K562 (cell line): ENCODE measurements around the gene GIMAP1. TPM values are rescaled to one million over a fixed set of nuclear protein-coding genes. Genes with fewer than 3 reads are reported as not detected.

Experiments used
- ATAC-seq: fragments of 200-7000 bp; cut with Tn5 transposase; 3 replicates; pipeline ENCODE4 v1.9.1; 2020; ENCODE audit warnings: moderate library complexity
- BruUV-seq: library from RNA; stranded (reverse); fragments of 400-500 nt; replicated peaks from 2 replicates; lab custom pipeline; 2021; lab: Mats Ljungman, UMichigan
- CTCF ChIA-PET: fragments of 300-600 bp; formaldehyde crosslinking; extraction: SDS; loops from one replicate; lab custom pipeline; 2021; ENCODE audit warnings: low intra/inter-chr PET ratio; lab: Yijun Ruan, JAX
- POLR2A ChIA-PET: fragments of 300-600, 350-650 bp; sonication (Branson Sonifier 250); formaldehyde crosslinking; extraction: SDS; loops from one replicate; lab custom pipeline; 2021; ENCODE audit warnings: antibody characterized with exemption, inconsistent platforms; lab: Yijun Ruan, JAX
- DNase-seq, 4 experiments: peaks; one replicate each; pipeline versions ENCODE4 v3.0.0 to v3.0.0-alpha.2; 2011 to 2018; ENCODE audit warnings: low spot score in 3 of 4, mixed read lengths in 3 of 4; ENCODE audit errors: extremely low read depth in 1 of 4
- FAIRE-seq: peaks from 2 replicates; lab custom pipeline; 2011; peaks lifted over from hg19 to GRCh38; lab: Jason Lieb, UNC
- H2AFZ ChIP-seq: 2 replicates; pipeline ENCODE4 v1.6.0; 2011; ENCODE audit warnings: low read depth, low read length, control low read depth, inconsistent platforms
- H3K27ac ChIP-seq: fragments of 200-600 bp; 3 replicates; pipeline ENCODE4 v1.8.0; 2011; ENCODE audit warnings: low read depth, mild to moderate bottlenecking, control low read depth, inconsistent platforms, low read length, moderate library complexity, mixed read lengths; ENCODE audit errors: extremely low read depth
- H3K27me3 ChIP-seq, 2 experiments: fragments of 300-600 bp in 1 of 2; 2 replicates in 1 of 2; 3 replicates in 1 of 2; pipeline versions ENCODE4 v1.6.0 to v1.8.0; 2011; ENCODE audit warnings: inconsistent platforms in 2 of 2, low read length in 2 of 2, mild to moderate bottlenecking in 1 of 2, mixed read lengths in 1 of 2, moderate library complexity in 1 of 2; ENCODE audit not compliant: control insufficient read depth in 2 of 2, insufficient read depth in 2 of 2
- H3K36me3 ChIP-seq: fragments of 300-600 bp; 3 replicates; pipeline ENCODE4 v1.8.0; 2011; ENCODE audit warnings: mild to moderate bottlenecking, low read length, inconsistent platforms; ENCODE audit not compliant: control insufficient read depth, insufficient read depth
- H3K4me1 ChIP-seq, 2 experiments: fragments of 200-600 bp in 1 of 2; replicated peaks in 1 of 2; 2 replicates in 1 of 2; 3 replicates in 1 of 2; pipeline versions ENCODE4 v1.5.1 to v1.8.0; 2011; ENCODE audit warnings: inconsistent platforms in 2 of 2, low read length in 2 of 2, mild to moderate bottlenecking in 1 of 2, mixed read lengths in 1 of 2, moderate library complexity in 1 of 2; ENCODE audit not compliant: control insufficient read depth in 2 of 2, insufficient read depth in 2 of 2
- H3K4me2 ChIP-seq: 2 replicates; pipeline ENCODE4 v1.6.1; 2011; ENCODE audit warnings: low read length, control low read depth, inconsistent platforms, mixed read lengths; ENCODE audit not compliant: insufficient read depth
- H3K4me3 ChIP-seq: fragments of 200-600 bp; sonication (generic), shearing (Covaris generic); 2 replicates; pipeline ENCODE4 v1.5.1; 2016; ENCODE audit warnings: control low read depth, inconsistent platforms
- H3K79me2 ChIP-seq: fragments of 200-600 bp; 3 replicates; pipeline ENCODE4 v1.8.0; 2011; ENCODE audit warnings: low read length, inconsistent platforms; ENCODE audit not compliant: control insufficient read depth, insufficient read depth
- H3K9ac ChIP-seq, 2 experiments: 2 replicates each; pipeline versions ENCODE4 v1.6.0 to v1.6.1; 2011; ENCODE audit warnings: low read depth in 2 of 2, low read length in 2 of 2, control low read depth in 1 of 2, inconsistent platforms in 1 of 2, mild to moderate bottlenecking in 1 of 2, mixed read lengths in 1 of 2; ENCODE audit not compliant: insufficient read depth in 1 of 2
- H3K9me1 ChIP-seq: one replicate; pipeline ENCODE4 v1.6.0; 2011; ENCODE audit warnings: inconsistent platforms, mild to moderate bottlenecking, low read length, moderate library complexity; ENCODE audit not compliant: control insufficient read depth, insufficient read depth
- H3K9me3 ChIP-seq: replicated peaks from 2 replicates; pipeline ENCODE4 v1.5.1; 2011; ENCODE audit warnings: low read depth, low read length, inconsistent platforms; ENCODE audit not compliant: control insufficient read depth, insufficient read depth
- H4K20me1 ChIP-seq: replicated peaks from 2 replicates; pipeline ENCODE4 v1.6.1; 2011; ENCODE audit warnings: low read length, inconsistent platforms, mixed read lengths; ENCODE audit not compliant: control insufficient read depth, insufficient read depth
- CCNT2 ChIP-seq: IDR thresholded peaks from 2 replicates; pipeline ENCODE4 v1.6.1; 2011; ENCODE audit warnings: borderline replicate concordance, low read depth, mild to moderate bottlenecking, moderate library complexity, mixed read lengths, low read length; ENCODE audit not compliant: insufficient read length; ENCODE audit errors: extremely low read depth
- COPS2 ChIP-seq: fragments of 450-650 bp; conservative IDR thresholded peaks from 2 replicates; pipeline ENCODE4 v1.6.1; 2016; ENCODE audit warnings: mild to moderate bottlenecking, moderate library complexity
- GATAD2B ChIP-seq: fragments of 450-650 bp; IDR thresholded peaks from 2 replicates; pipeline ENCODE4 v1.6.1; 2017; ENCODE audit warnings: mild to moderate bottlenecking, borderline replicate concordance
- KLF6 ChIP-seq: fragments of 250-450 bp; sonication (Bioruptor Pico); IDR thresholded peaks from 2 replicates; pipeline ENCODE4 v1.4.0; 2020; ENCODE audit warnings: mild to moderate bottlenecking, moderate library complexity, borderline replicate concordance
- MTF1 ChIP-seq: fragments of 250-450 bp; sonication (Bioruptor Pico); IDR thresholded peaks from 2 replicates; pipeline ENCODE4 v1.9.0; 2021; ENCODE audit warnings: moderate library complexity, mild to moderate bottlenecking, inconsistent platforms, borderline replicate concordance
- PTTG1 ChIP-seq: fragments of 450-650 bp; IDR thresholded peaks from 2 replicates; pipeline ENCODE4 v1.6.1; 2016; ENCODE audit warnings: low read depth, mild to moderate bottlenecking, missing genetic modification characterization, missing compliant biosample characterization
- TCF7 ChIP-seq: sonication (generic); IDR thresholded peaks from 2 replicates; pipeline ENCODE4 v1.6.1; 2016; ENCODE audit warnings: antibody characterized with exemption, borderline replicate concordance
- TRIM28 ChIP-seq: fragments of 450-650 bp; IDR thresholded peaks from 2 replicates; pipeline ENCODE4 v1.6.1; 2017
- ZFP30 ChIP-seq: fragments of 250-450 bp; sonication (Bioruptor Pico); IDR thresholded peaks from 2 replicates; pipeline ENCODE4 v1.8.0; 2022; ENCODE audit warnings: moderate library complexity, mild to moderate bottlenecking, inconsistent platforms, borderline replicate concordance
- ZNF696 ChIP-seq: fragments of 250-450 bp; sonication (Bioruptor Pico); conservative IDR thresholded peaks from 2 replicates; pipeline ENCODE4 v1.4.0; 2020; ENCODE audit warnings: mild to moderate bottlenecking, moderate library complexity
- whole genome bisulfite sequencing: fragments of 100-300 bp; shearing (Covaris generic); methylation state at CpG from one replicate; pipeline ENCODE4 v1.1.6; 2016; ENCODE audit warnings: low coverage, mixed read lengths; ENCODE audit not compliant: insufficient coverage; ENCODE audit errors: missing lambda C conversion rate; 5-methylcytosine and 5-hydroxymethylcytosine counted together
- in situ Hi-C: fragments of 300-500 bp; cut with MboI; formaldehyde crosslinking; loops from 4 replicates; pipeline ENCODE4 v1.15.0; 2018; ENCODE audit warnings: inconsistent platforms, mixed read lengths
- intact Hi-C: fragments of 100-400 bp; cut with micrococcal nuclease; formaldehyde crosslinking; loops from 2 replicates; pipeline ENCODE4 v1.14.2; 2022
- polyA plus RNA-seq, 8 experiments: library from polyadenylated mRNA; depleted of rRNA in 4 of 8; stranded (reverse) in 5 of 8; unstranded in 3 of 8; fragments of >200 nt; fragmentation: Nextera tagmentation in 2 of 8; fragmentation: Illumina TruSeq in 1 of 8; extraction: Ambion mirVana in 2 of 8; extraction: Trizol in 1 of 8; gene quantifications; 2 replicates each; pipeline versions ENCODE4 v1.2.1 to v1.2.3, GENCODE V29; 2011 to 2014; ENCODE audit warnings: inconsistent platforms in 1 of 8, missing spikeins in 1 of 8
- total RNA-seq, 7 experiments: library from RNA; depleted of rRNA in 6 of 7; stranded (reverse); fragments of >200 nt in 6 of 7; fragmentation: Illumina TruSeq in 2 of 7; extraction: Trizol in 2 of 7; gene quantifications; 2 replicates each; pipeline versions ENCODE4 v1.2.1 to v1.2.3, GENCODE V29; 2011 to 2021; ENCODE audit warnings: low replicate concordance in 1 of 7
- TF ChIP-seq, protein P1 (sequence below): fragments of 200-800 bp; sonication (Bioruptor generic); IDR thresholded peaks from 2 replicates; pipeline ENCODE4 v1.6.1; 2017; ENCODE audit warnings: missing genetic modification characterization, missing compliant biosample characterization

The GIMAP1 gene
- total and polyA plus RNA-seq, 9 of the 15 experiments (the other 6 are each of a cell fraction or from before 2014, with no cell fraction given): 0.04 to 0.13 TPM; not detected in 7

DNA sequence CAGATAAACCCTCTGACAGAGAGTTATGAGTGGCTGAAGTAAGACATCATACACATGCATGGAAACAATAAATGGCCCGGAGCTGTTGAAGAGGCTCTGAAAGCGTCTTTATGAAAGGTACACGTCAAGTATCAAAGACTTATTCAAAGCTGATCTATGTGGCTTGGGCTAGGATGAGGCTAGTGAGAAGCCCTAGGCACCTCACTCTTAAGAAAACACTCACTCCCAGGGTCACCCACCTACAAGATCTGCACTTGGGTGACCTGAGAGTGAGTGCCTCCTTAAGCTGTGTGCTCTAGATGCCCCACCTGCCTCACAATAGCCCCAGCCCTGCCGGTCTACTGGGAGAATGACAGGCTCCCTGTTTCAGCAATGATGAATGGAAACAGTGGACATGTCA lies 1.1 kb upstream of the GIMAP1 start:
- Histone ChIP-seq H3K9me3 (no peaks in the 10 kb centered on the region), H3K27ac (no peak overlapping the region), H2AFZ (no peak overlapping the region), H3K9ac (no peak overlapping the region), H3K4me3 (no peak overlapping the region), H3K27me3 (peaks cover 23 to 27% of the 10 kb centered on the region in 2 experiments), H3K4me2 (no peak overlapping the region), H3K4me1 (peaks cover 0 to 4% of the 10 kb centered on the region in 2 experiments; a peak in 1 of 5 replicates), H3K79me2 (no peaks in the 10 kb centered on the region), H4K20me1 (no peaks in the 10 kb centered on the region), H3K9me1 (no peaks in the 10 kb centered on the region), H3K36me3 (no peaks in the 10 kb centered on the region)
- in situ Hi-C loops: no loop called here
- no peak for DNase-seq
- no peak for FAIRE-seq
- BruUV-seq: no TSS peak
- TF ChIP-seq PTTG1 (tag): no peak
- no peak for TF ChIP-seq COPS2
- TF ChIP-seq ZNF696 (CRISPR knock-in tag): no peak
- TF ChIP-seq KLF6: no peak
- TF ChIP-seq, protein P1, sequence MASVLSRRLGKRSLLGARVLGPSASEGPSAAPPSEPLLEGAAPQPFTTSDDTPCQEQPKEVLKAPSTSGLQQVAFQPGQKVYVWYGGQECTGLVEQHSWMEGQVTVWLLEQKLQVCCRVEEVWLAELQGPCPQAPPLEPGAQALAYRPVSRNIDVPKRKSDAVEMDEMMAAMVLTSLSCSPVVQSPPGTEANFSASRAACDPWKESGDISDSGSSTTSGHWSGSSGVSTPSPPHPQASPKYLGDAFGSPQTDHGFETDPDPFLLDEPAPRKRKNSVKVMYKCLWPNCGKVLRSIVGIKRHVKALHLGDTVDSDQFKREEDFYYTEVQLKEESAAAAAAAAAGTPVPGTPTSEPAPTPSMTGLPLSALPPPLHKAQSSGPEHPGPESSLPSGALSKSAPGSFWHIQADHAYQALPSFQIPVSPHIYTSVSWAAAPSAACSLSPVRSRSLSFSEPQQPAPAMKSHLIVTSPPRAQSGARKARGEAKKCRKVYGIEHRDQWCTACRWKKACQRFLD (CRISPR knock-in tag): no peak
- TF ChIP-seq ZFP30 (CRISPR knock-in tag): no peak
- TF ChIP-seq MTF1 (CRISPR knock-in tag): no peak
- TF ChIP-seq GATAD2B: no peak
- TF ChIP-seq TRIM28: no peak
- TF ChIP-seq TCF7: no peak
- no peak for TF ChIP-seq CCNT2
- peak; percentile 56; the same call in 2 of the 3 replicates for ATAC-seq
- 0% methylated on average over 4 of the region's 4 CpGs for WGBS
- CTCF ChIA-PET: no interaction called here
- intact Hi-C loops: no loop called here
- POLR2A ChIA-PET: interaction anchor here (0.7 kb wide), 2 partner anchors 11 to 39 kb away, joined by 3 read pairs; no protein-coding TSS in a partner anchor
